Ovary (tissue), 3 donors: ENCODE measurements around the gene GRM3.

Source experiments
- CTCF ChIP-seq, 3 donors: fragments of 450-650 bp in 2 of 3; fragments of 200-600 bp in 1 of 3; IDR thresholded peaks; one replicate each; pipeline versions ENCODE4 v1.5.1 to v1.8.0; 2016 to 2022; ENCODE audit warnings: antibody characterized with exemption in 3 of 3, mild to moderate bottlenecking in 1 of 3
- POLR2A ChIP-seq: fragments of 450-650 bp; IDR thresholded peaks from one replicate; pipeline ENCODE4 v1.6.1; 2017; ENCODE audit warnings: antibody characterized with exemption, mild to moderate bottlenecking, moderate library complexity
- donor health status: DM: no; HTN: no; CAD: no.

DNA sequence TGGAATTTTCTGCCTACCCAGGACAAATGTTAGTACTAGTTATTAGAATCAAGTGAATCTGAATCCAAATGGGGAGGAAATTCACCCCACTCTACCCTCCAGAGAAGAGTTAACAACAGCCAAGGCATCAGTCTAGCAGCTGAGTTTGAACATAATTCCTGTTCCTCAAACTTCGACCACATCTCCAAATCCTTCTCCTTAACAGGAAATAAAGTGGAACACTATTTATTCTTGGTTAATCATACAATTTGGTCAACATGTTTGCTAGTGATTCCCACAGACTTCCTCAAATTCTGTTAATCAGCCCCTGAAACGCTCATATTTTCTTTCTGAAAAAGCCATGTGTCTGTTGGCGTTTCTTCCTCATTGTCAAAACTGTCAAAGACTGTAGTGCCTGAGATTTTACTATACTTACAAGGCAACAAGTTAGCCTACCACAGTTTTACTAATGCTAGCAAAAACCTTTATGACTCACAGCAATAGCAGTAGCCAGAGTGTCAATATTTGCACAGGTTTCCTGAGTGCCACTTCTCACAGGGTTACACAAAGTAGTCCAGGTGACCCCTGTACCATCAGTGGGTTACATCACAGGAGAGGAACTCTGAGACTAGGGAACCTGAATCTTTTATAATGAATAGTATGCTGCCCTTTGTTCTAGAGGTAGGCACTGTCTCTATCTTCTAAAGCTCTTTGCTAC is 202.9 kb downstream of the GRM3 start:
- TF ChIP-seq CTCF (IDR thresholded peaks at IDR 0.05) (no peak), POLR2A (no peak)
